ENCODE data around the gene LYZL1.

LYZL1 gene

GRCh38 chr10:29314726-29315125, 25.9 kb downstream of the LYZL1 start:
- H3K27ac ChIP-seq (replicated peaks): no peak overlapping the region
- H3K4me3 ChIP-seq (replicated peaks; ENCODE audit: insufficient read depth, low read length): no peak overlapping the region
- H3K27me3 ChIP-seq (ENCODE audit: insufficient read depth, poor library complexity, severe bottlenecking): no peaks in the 10 kb centered on the region
- TF ChIP-seq GABPA (IDR thresholded peaks at IDR 0.05; ENCODE audit: low read depth): no peak
- TF ChIP-seq, protein P1, sequence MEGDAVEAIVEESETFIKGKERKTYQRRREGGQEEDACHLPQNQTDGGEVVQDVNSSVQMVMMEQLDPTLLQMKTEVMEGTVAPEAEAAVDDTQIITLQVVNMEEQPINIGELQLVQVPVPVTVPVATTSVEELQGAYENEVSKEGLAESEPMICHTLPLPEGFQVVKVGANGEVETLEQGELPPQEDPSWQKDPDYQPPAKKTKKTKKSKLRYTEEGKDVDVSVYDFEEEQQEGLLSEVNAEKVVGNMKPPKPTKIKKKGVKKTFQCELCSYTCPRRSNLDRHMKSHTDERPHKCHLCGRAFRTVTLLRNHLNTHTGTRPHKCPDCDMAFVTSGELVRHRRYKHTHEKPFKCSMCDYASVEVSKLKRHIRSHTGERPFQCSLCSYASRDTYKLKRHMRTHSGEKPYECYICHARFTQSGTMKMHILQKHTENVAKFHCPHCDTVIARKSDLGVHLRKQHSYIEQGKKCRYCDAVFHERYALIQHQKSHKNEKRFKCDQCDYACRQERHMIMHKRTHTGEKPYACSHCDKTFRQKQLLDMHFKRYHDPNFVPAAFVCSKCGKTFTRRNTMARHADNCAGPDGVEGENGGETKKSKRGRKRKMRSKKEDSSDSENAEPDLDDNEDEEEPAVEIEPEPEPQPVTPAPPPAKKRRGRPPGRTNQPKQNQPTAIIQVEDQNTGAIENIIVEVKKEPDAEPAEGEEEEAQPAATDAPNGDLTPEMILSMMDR (IDR thresholded peaks at IDR 0.05; ENCODE audit: insufficient read depth, low read length): no peak
- no peak for TF ChIP-seq REST (IDR thresholded peaks at IDR 0.05; ENCODE audit: insufficient replicate concordance, low read depth)
- no peak for TF ChIP-seq POLR2AphosphoS5 (IDR thresholded peaks at IDR 0.05; ENCODE audit: low read depth)
- TF ChIP-seq SPI1 (IDR thresholded peaks at IDR 0.05; ENCODE audit: borderline replicate concordance, low read depth): no peak
- DNase-seq (ENCODE audit: low read depth in 1 of 2, low spot score in 1 of 2): no peak

- H3K4me3 ChIP-seq (replicated peaks; ENCODE audit: insufficient read depth, low read length): no peak overlapping the region
- no peak overlapping the region for H3K27ac ChIP-seq (replicated peaks)
- TF ChIP-seq, protein P1 (IDR thresholded peaks at IDR 0.05; ENCODE audit: insufficient read depth, low read length): no peak
- no peak for TF ChIP-seq SPI1 (IDR thresholded peaks at IDR 0.05; ENCODE audit: borderline replicate concordance, low read depth)
- no peak for TF ChIP-seq REST (IDR thresholded peaks at IDR 0.05; ENCODE audit: insufficient replicate concordance, low read depth)
- no peak for TF ChIP-seq POLR2AphosphoS5 (IDR thresholded peaks at IDR 0.05; ENCODE audit: low read depth)
- TF ChIP-seq GABPA (IDR thresholded peaks at IDR 0.05; ENCODE audit: low read depth): no peak
- H3K27me3 ChIP-seq (ENCODE audit: insufficient read depth, poor library complexity, severe bottlenecking): no peaks in the 10 kb centered on the region
- DNase-seq (ENCODE audit: low read depth in 1 of 2, low spot score in 1 of 2): no peak
Measured at GRCh38 chr10:29315814-29316213, 26.9 kb downstream of the LYZL1 start.

GRCh38 chr10:29316308-29317026, 27.6 kb downstream of the LYZL1 start:
- TF ChIP-seq SPI1 (IDR thresholded peaks at IDR 0.05; ENCODE audit: borderline replicate concordance, low read depth): no peak
- TF ChIP-seq GABPA (IDR thresholded peaks at IDR 0.05; ENCODE audit: low read depth): no peak
- no peak for TF ChIP-seq REST (IDR thresholded peaks at IDR 0.05; ENCODE audit: insufficient replicate concordance, low read depth)
- TF ChIP-seq POLR2AphosphoS5 (IDR thresholded peaks at IDR 0.05; ENCODE audit: low read depth): no peak
- TF ChIP-seq, protein P1 (IDR thresholded peaks at IDR 0.05; ENCODE audit: insufficient read depth, low read length): no peak
- Histone ChIP-seq H3K4me3 (replicated peaks; ENCODE audit: insufficient read depth, low read length) (no peak overlapping the region), H3K27me3 (ENCODE audit: insufficient read depth, poor library complexity, severe bottlenecking) (no peaks in the 10 kb centered on the region), H3K27ac (replicated peaks) (no peak overlapping the region)
- DNase-seq (ENCODE audit: low read depth in 1 of 2, low spot score in 1 of 2): no peak

Data from HL-60 (cell line).